ENCODE data around the gene ROPN1.

ROPN1 gene

DNA sequence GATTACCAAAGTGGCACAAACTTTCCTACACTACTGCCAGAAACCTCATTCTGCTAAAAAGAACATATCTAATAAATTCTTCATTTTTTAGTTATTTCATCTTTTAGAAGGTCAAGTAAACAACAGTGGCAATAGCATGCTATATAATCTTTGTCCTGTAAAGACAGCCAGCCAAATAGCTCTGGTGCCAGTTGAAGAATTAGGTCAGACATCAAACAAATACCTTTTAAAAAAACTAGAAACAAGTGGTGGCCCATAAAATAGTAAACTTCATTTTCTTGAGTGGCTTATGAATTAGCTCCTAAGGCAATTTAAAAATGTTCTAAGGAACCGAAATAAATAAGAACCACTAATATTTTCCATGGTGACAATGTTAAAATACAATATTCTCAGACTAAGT, 50.4 kb downstream of the ROPN1 start:
- H3K36me3 Mint-ChIP-seq (ENCODE audit: low read depth): peaks cover 19% of the 10 kb centered on the region
- H3K4me1 Mint-ChIP-seq (ENCODE audit: low read depth): no peaks in the 10 kb centered on the region
- no peaks in the 10 kb centered on the region for H3K9me3 Mint-ChIP-seq
- H3K4me3 Mint-ChIP-seq: no peak overlapping the region
- H3K27ac Mint-ChIP-seq: no peak overlapping the region
- H3K27me3 Mint-ChIP-seq (ENCODE audit: low read depth): no peaks in the 10 kb centered on the region

DNA sequence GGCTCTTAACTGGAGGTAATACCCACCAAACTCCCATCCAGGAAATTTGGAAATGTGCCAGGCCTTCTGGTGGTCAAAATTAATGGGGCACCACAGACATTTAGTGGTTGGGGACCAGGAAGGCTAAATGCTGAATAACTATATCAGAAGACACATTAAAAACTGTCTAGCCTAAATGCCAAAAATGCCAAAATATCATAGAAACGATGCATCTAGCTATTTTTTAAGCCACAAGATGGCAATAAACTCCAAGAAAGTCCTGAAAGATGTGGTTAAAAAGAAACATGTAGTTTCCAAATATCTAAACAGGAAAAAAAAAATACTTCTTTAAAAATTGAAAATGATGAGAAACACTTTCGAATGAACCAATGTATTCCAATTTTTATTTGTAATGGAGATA, 50.8 kb downstream of the ROPN1 start:
- Mint-ChIP-seq H3K4me1 (ENCODE audit: low read depth) (no peaks in the 10 kb centered on the region), H3K27ac (no peak overlapping the region), H3K9me3 (no peaks in the 10 kb centered on the region), H3K27me3 (ENCODE audit: low read depth) (no peaks in the 10 kb centered on the region), H3K4me3 (no peak overlapping the region), H3K36me3 (ENCODE audit: low read depth) (peaks cover 22% of the 10 kb centered on the region)

DNA sequence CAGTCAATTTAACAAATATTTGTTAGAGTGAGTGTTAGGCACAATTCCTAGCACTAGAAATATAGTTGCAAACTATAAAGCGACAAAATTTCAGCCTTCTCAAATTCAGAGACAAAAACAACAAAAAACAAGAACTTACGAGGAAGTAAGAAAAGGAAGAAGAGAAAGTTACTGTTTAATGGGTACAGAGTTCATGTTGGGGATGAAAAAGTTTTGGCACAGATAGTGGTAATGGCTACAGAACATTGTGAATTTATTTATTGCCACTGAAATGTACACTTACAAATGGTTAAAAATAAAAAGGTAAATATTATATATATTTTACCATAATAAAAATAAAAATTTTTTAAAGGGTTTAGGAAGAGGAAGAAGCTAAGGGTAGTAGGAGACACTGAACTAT, 52.2 kb downstream of the ROPN1 start:
- Mint-ChIP-seq H3K9me3 (no peaks in the 10 kb centered on the region), H3K36me3 (ENCODE audit: low read depth) (peaks cover 23% of the 10 kb centered on the region), H3K4me1 (ENCODE audit: low read depth) (no peaks in the 10 kb centered on the region), H3K4me3 (no peak overlapping the region), H3K27me3 (ENCODE audit: low read depth) (no peaks in the 10 kb centered on the region), H3K27ac (no peak overlapping the region)

DNA sequence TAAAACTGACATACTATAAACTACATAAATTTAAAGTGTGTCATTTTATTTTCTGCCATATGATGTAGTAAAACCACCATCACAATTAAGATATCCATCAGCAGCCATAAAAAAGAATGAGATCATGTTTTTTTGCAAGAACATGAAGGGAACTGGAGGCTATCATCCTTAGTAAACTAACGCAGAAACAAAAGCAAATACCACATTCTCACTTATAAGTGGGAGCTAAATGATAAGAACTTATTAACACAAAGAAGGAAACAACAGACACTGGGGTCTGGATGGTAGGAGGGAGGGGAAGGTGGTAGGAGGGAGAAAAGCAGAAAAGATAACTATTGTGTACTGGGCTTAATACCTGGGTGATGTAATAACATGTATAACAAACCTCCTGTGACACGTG, 55.5 kb downstream of the ROPN1 start:
- H3K27ac Mint-ChIP-seq: no peak overlapping the region
- H3K9me3 Mint-ChIP-seq: no peaks in the 10 kb centered on the region
- H3K4me3 Mint-ChIP-seq: no peak overlapping the region
- H3K27me3 Mint-ChIP-seq (ENCODE audit: low read depth): no peaks in the 10 kb centered on the region
- peaks cover 28% of the 10 kb centered on the region for H3K36me3 Mint-ChIP-seq (ENCODE audit: low read depth)
- H3K4me1 Mint-ChIP-seq (ENCODE audit: low read depth): no peaks in the 10 kb centered on the region

DNA sequence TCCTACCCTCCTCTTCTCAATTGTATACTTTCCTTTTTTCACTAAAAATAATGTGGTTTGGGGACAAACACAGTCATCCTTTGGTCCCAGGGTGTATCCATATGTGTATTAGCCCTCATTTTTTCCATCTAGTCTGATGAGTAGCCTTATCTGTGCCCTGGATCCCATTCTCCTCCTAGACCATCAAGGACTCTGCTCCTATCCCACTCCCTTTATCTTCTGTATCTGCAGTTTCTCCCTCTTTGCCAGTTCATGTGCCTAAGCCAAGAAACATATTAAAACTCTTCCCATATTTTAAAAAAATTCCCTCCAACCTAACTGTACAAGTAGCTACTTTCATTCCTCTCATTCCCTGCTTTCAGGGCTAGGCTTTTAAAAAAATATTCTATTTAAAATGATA, 56.1 kb downstream of the ROPN1 start:
- H3K9me3 Mint-ChIP-seq: no peaks in the 10 kb centered on the region

DNA sequence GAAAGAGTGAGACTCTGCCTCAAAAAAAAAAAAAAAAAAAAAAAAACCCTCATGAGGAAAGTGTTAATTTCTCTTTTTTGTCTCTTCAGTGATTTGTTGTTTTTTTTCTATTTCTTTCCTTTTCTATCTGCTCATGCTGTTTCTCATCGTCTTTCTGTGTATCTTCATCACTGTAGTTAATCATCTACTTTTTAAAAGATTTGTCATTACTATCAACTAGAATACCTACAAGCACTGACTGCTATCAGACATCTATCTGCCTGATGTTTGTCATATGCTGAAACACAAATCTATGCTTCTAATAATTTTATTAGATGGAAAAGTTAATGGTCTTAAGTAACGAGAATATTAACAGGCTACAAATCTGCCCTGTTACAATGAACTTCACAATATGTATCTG, 57.7 kb downstream of the ROPN1 start:
- Mint-ChIP-seq H3K9me3 (no peaks in the 10 kb centered on the region), H3K4me1 (ENCODE audit: low read depth) (no peaks in the 10 kb centered on the region), H3K36me3 (ENCODE audit: low read depth) (peaks cover 23% of the 10 kb centered on the region), H3K27ac (no peak overlapping the region), H3K4me3 (no peak overlapping the region), H3K27me3 (ENCODE audit: low read depth) (no peaks in the 10 kb centered on the region)

More for the DNA sequence above, 56.1 kb downstream of the ROPN1 start:
- Mint-ChIP-seq H3K36me3 (ENCODE audit: low read depth) (peaks cover 27% of the 10 kb centered on the region), H3K27ac (no peak overlapping the region), H3K4me1 (ENCODE audit: low read depth) (no peaks in the 10 kb centered on the region), H3K4me3 (no peak overlapping the region), H3K27me3 (ENCODE audit: low read depth) (no peaks in the 10 kb centered on the region)

DNA sequence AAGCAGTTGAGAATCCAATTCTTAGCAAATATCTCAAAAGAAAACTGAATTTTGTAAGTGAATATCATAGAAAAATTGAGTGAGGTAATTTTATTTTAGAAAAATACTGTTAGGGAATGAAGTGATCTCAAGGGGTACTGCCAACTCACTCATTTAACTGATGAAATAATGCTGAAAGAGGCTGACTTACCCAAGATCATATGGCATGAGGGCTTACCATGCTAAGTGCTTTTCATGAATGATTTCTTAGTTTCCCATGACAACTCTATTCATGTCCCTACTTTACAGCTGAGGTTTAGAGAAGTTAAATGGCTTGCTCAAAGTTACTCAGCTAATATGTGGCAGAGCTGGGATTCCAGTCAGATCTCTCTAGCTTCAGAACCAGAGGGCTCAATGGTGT, 61.5 kb downstream of the ROPN1 start:
- H3K36me3 Mint-ChIP-seq (ENCODE audit: low read depth): peaks cover 17% of the 10 kb centered on the region

DNA sequence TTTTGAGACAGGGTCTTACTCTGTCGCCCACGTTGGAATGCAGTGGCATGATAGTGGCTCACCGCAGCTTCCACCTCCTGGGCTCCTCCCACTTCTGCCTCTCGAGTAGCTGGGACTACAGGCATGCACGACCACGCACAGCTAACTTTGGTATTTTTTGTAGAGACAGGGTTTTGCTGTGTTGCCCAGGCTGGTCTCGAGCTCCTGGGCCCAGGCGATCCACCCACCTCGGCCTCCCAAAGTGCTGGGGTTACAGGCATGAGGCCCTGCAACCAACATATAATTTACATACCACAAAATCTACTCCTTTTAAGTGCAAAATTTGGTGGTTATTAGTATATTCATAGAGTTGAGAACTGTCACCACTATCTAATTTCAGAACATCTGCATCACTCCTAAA, 62.6 kb downstream of the ROPN1 start:
- peaks cover 6% of the 10 kb centered on the region for H3K9me3 Mint-ChIP-seq
- peaks cover 20% of the 10 kb centered on the region for H3K36me3 Mint-ChIP-seq (ENCODE audit: low read depth)
- H3K27ac Mint-ChIP-seq: no peak overlapping the region
- no peaks in the 10 kb centered on the region for H3K4me1 Mint-ChIP-seq (ENCODE audit: low read depth)
- H3K4me3 Mint-ChIP-seq: no peak overlapping the region
- H3K27me3 Mint-ChIP-seq (ENCODE audit: low read depth): no peaks in the 10 kb centered on the region

More for the DNA sequence above, 61.5 kb downstream of the ROPN1 start:
- H3K4me1 Mint-ChIP-seq (ENCODE audit: low read depth): no peaks in the 10 kb centered on the region
- H3K9me3 Mint-ChIP-seq: no peaks in the 10 kb centered on the region
- no peak overlapping the region for H3K4me3 Mint-ChIP-seq
- H3K27me3 Mint-ChIP-seq (ENCODE audit: low read depth): no peaks in the 10 kb centered on the region
- H3K27ac Mint-ChIP-seq: no peak overlapping the region

DNA sequence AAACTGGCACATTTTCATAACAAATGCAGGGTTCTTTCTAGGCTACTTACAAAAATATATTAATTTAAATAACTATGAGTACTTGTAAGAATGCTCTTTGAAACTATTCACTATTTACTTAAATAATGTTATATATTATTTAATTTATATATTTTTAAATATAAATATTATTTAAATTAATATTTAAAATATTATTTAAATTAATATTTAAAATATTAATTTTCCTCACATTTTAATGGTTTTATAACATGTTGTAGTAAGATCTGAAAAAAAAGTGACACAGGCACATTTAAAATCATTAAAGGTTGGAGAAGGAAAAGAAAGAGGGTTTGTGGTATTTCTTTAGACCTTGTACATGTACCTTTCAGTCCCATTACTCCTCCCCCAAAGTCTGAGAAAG, 65.5 kb downstream of the ROPN1 start:
- H3K36me3 Mint-ChIP-seq (ENCODE audit: low read depth): peaks cover 33% of the 10 kb centered on the region
- H3K27ac Mint-ChIP-seq: no peak overlapping the region
- no peak overlapping the region for H3K4me3 Mint-ChIP-seq
- H3K27me3 Mint-ChIP-seq (ENCODE audit: low read depth): no peaks in the 10 kb centered on the region
- H3K9me3 Mint-ChIP-seq: peaks cover 22% of the 10 kb centered on the region
- no peaks in the 10 kb centered on the region for H3K4me1 Mint-ChIP-seq (ENCODE audit: low read depth)

DNA sequence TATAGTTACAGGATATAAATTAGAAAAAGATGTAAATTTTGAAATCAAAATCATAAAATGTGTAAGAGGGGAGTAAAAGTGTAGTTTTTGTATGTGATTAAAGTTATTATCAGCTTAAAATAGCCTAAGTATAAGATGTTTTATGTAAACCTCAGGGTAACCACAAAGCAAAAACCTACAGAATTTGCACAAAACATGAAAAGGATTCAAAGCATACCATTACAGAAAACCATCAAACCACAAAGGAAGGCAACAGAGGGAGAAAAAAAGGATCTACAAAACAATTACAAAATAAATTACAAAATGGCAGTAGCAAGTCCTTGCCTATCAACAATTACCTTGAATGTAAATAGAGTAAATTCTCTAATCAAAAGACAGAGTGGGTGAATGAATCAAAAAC, 71.1 kb downstream of the ROPN1 start:
- Mint-ChIP-seq H3K9me3 (peaks cover 41% of the 10 kb centered on the region), H3K36me3 (ENCODE audit: low read depth) (peaks cover 49% of the 10 kb centered on the region)

DNA sequence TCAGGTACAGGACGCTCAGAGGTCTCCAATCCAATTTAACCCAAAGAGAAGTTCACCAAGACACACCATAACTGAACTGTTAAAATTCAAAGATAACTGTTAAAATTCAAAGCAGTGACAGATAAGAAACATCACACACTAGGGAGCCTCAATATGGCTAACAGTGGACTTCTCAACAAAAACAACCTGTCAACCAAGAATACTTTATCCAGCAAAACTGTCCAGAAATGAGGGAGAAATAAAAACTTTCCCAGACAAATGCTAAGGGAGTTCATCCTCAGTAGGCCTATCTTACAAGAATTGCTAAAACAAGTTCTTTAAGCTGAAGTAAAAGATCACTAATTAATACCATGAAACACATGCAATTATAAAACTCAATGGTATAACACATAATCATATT, 71.5 kb downstream of the ROPN1 start:
- no peaks in the 10 kb centered on the region for H3K27me3 Mint-ChIP-seq (ENCODE audit: low read depth)
- H3K36me3 Mint-ChIP-seq (ENCODE audit: low read depth): peaks cover 50% of the 10 kb centered on the region
- H3K27ac Mint-ChIP-seq: no peak overlapping the region
- H3K9me3 Mint-ChIP-seq: peaks cover 41% of the 10 kb centered on the region
- peaks cover 8% of the 10 kb centered on the region for H3K4me1 Mint-ChIP-seq (ENCODE audit: low read depth)
- no peak overlapping the region for H3K4me3 Mint-ChIP-seq

More for the DNA sequence above, 71.1 kb downstream of the ROPN1 start:
- Mint-ChIP-seq H3K4me3 (no peak overlapping the region), H3K27me3 (ENCODE audit: low read depth) (no peaks in the 10 kb centered on the region), H3K27ac (no peak overlapping the region), H3K4me1 (ENCODE audit: low read depth) (peaks cover 7% of the 10 kb centered on the region)

DNA sequence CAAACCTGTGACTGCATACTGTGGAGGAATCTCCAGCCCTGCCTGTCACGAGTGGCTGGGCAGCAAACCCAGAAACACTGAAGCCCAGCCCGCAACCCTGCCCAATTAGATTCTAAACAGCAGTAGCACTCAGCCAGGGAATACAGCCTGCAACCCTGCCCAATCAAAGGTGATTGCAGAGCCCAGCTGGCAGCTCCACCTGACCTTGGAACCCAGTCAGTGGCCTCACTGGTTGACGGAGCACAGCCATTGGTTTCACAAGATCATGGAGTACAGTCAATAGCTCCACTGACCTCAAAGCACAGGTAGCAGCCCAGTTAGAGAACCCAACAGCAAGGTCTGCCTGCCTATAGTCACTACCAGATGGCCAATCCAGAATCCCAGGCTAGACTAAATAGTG, 72.6 kb downstream of the ROPN1 start:
- H3K4me1 Mint-ChIP-seq (ENCODE audit: low read depth): peaks cover 9% of the 10 kb centered on the region
- no peak overlapping the region for H3K27ac Mint-ChIP-seq
- peaks cover 48% of the 10 kb centered on the region for H3K36me3 Mint-ChIP-seq (ENCODE audit: low read depth)
- no peak overlapping the region for H3K4me3 Mint-ChIP-seq
- peaks cover 35% of the 10 kb centered on the region for H3K9me3 Mint-ChIP-seq
- no peaks in the 10 kb centered on the region for H3K27me3 Mint-ChIP-seq (ENCODE audit: low read depth)

All from T-helper 1 cell treated with Interleukin-12 subunit alpha and Interleukin-12 subunit beta and Interleukin-4 antibody, amounts not matched to agents 30 μg/mL and 1 μg/mL, for 36 hours (primary cell).